Urinary bladder (tissue), 4 donors: ENCODE measurements around the gene DHRS1. TPM values are rescaled to one million over a fixed set of nuclear protein-coding genes. Genes with fewer than 3 reads are reported as not detected.
"Not testable (repeated sequence)": the region's sequence is repeated elsewhere in the genome, so short reads cannot be mapped to it uniquely, and the experiment has no call there.

Experiments
- DNase-seq: peaks from one replicate; pipeline ENCODE4 v3.0.0-alpha.2; 2015; ENCODE audit errors: extremely low spot score
- H3K27ac ChIP-seq: one replicate; pipeline ENCODE4 v1.5.1; 2013; ENCODE audit warnings: low read depth, mild to moderate bottlenecking, moderate library complexity
- H3K36me3 ChIP-seq: one replicate; pipeline ENCODE4 v1.6.1; 2013; ENCODE audit warnings: mild to moderate bottlenecking, moderate library complexity; ENCODE audit not compliant: insufficient read depth
- H3K4me1 ChIP-seq: one replicate; pipeline ENCODE4 v1.6.1; 2013; ENCODE audit warnings: mild to moderate bottlenecking, moderate library complexity; ENCODE audit not compliant: insufficient read depth
- H3K4me3 ChIP-seq: one replicate; pipeline ENCODE4 v1.5.1; 2013; ENCODE audit warnings: low read depth, low read length
- WGBS: extraction: QIAGEN DNeasy Blood & Tissue Kit; methylation state at CpG from one replicate; pipeline ENCODE4 v1.1.7; 2013; 5-methylcytosine and 5-hydroxymethylcytosine counted together
- polyA plus RNA-seq: library from polyadenylated mRNA; stranded (reverse); fragments of 200-250 nt; gene quantifications from one replicate; pipeline ENCODE4 v1.2.3, GENCODE V29; 2013
- total RNA-seq: library from RNA; depleted of rRNA; stranded (reverse); fragments of >200 nt; gene quantifications from one replicate; pipeline ENCODE4 v1.2.3, GENCODE V29; 2014
- donor health status: healthy with polysubstance abuse.
- donor health status: healthy.

The DHRS1 gene
- total and polyA plus RNA-seq, 2 donors, result 10.4 to 33.4 TPM

DNA sequence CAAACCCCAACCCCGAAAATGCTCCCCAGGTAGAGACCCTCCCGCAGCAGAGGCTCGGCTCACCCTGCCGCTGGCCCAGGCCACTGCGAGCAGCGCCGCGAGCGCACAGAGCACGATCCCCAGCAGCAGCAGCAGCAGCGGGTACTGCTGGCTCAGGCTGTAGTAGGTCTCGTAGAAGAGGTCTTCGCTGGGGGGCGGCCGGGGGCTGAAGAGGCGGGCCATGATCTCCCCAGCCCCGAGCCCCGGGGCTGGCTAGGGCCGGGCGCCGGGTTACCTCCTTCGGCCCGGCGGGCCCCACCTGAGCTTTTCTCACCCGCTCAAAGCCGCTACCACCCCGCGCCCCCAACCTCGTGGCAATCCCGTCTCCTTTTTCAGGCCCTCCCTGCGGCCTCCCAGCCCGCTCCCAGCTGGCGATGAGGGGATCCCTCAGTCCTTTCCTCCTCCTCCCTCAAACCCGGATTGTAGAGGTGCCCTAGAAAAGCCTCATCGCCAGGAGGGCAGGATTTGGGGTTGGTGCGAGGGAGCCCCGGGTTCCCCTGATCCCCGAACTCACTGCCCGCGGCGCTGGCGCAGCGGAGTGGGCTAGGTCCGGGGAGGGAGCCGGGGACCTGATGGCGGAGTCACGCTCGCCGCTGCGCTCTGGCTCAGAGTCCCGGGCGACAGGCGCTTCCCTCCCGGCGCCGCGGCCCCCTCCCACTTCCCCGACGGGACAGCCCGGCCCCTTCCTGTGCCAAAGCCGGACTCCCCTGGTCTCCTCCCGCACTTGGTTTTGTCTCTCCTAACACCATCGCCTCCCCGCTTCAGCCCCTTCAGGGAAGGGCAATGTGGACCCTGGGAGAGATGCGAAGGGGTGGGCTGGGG lies 35.1 kb upstream of the DHRS1 start, which contains the start of gene ADCY4:
Gene ADCY4 (minus strand): TSS at position 641 of the 861 bp plus-strand sequence. CDS start 419 bp downstream, at position 222.
- 4% methylated on average over 65 of the region's 65 CpGs for WGBS
- peak within 1 kb of the TSS; percentile 39 for H3K4me3 ChIP-seq
- no peak for DNase-seq
- H3K4me1 ChIP-seq, result no peaks in the 10 kb centered on the region
- H3K27ac ChIP-seq, result no peak within 1 kb of the TSS
- peaks cover 3% of the 10 kb centered on the region for H3K36me3 ChIP-seq

- no peak for DNase-seq
- H3K36me3 ChIP-seq, result peaks cover 3% of the 10 kb centered on the region
- H3K4me1 ChIP-seq, result no peaks in the 10 kb centered on the region
- WGBS, result 16% methylated on average over 56 of the region's 56 CpGs
- H3K27ac ChIP-seq, result no peak overlapping the region
- H3K4me3 ChIP-seq, result no peak overlapping the region
Measured at GRCh38 chr14:24332268-24332993, 32.9 kb upstream of the DHRS1 start.

DNA sequence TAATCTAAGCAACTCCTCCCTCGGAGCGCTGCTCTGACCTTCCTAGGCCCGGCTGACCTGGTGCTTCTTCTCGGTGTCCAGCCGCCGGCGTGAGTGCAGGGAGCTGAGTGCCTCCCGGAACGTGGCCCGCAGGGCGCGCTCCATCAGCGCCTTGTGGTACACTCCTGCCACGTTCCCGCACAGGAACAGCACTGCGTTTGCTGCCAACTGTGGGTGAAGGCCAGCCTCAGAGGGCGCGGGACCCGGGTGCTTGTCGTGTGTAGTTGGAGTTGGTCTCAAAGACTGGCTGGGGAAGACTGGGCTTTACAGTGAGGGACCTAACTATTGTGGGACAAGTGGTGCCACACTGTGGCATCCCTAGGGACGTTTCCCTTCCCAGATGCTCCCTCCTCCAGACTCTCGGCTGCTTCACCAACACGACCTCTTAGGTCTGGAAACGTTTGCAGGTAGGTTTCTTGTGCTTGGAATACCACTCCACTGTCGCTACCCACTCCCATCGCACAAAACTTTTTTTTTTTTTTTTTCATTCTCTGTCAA lies 32.2 kb upstream of the DHRS1 start:
- Histone ChIP-seq H3K4me1 (no peaks in the 10 kb centered on the region), H3K4me3 (no peak overlapping the region), H3K36me3 (peaks cover 2% of the 10 kb centered on the region), H3K27ac (no peak overlapping the region)
- DNase-seq, result no peak
- WGBS, result 60% methylated on average over 26 of the region's 26 CpGs

DNA sequence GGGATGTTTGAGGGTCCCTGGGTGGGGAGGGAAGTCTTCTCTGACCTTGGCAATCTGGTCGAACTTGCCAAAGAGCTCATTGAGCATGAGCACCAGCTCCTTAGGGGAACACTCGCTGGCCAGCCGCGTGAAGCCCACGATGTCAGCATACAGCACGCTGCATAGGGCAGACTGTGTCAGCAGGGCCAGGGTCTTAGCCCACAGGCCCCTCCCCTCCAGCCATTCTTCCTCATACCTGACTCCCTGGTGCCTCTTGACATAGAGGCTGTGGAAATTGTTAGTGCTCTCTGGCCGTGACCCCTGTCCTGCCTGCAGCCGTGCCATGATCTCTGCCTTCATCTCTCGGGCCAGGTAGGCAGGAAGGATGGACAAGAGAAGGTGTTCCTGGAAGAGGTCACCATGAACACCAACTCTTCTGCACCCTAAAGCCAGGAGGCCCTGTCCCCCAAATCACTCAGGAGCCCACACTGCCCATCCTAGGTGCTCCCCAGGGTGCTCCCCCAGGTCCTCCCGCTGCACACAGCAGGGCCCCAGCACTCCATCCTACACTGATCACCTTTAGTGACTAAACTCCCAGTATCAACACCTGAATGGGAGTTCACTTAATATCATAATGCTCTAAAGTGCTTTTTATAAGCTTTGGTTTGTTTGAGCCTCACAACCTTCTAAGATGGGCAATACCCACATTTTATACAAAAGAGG lies 31.5 kb upstream of the DHRS1 start:
- Histone ChIP-seq H3K27ac (no peak overlapping the region), H3K4me3 (no peak overlapping the region), H3K36me3 (no peaks in the 10 kb centered on the region), H3K4me1 (no peaks in the 10 kb centered on the region)
- DNase-seq, result no peak
- WGBS, result 91% methylated on average over 10 of the region's 10 CpGs

DNA sequence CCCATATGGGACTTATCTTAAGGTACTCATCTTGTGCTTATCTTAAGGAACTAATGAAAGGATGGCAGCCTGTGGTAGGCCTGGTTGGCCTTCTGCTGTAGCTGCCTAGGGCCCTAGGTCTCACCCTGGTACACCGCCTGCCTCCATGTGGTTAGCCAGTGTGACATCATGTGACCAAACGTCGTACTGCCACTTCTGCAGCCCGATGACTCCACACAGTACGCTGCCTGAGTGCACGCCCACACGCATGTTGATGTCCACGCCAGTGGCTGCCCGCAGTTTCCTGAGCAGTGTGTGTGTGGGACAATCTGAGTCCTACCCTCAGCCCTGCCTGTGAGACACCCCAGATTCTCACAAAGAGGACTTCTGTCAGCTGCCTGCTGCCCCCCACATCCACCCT lies 30.2 kb upstream of the DHRS1 start:
- H3K4me1 ChIP-seq, result no peaks in the 10 kb centered on the region
- no peak for DNase-seq
- WGBS, result 80% methylated on average over 9 of the region's 9 CpGs
- no peaks in the 10 kb centered on the region for H3K36me3 ChIP-seq
- no peak overlapping the region for H3K27ac ChIP-seq
- H3K4me3 ChIP-seq, result no peak overlapping the region

DNA sequence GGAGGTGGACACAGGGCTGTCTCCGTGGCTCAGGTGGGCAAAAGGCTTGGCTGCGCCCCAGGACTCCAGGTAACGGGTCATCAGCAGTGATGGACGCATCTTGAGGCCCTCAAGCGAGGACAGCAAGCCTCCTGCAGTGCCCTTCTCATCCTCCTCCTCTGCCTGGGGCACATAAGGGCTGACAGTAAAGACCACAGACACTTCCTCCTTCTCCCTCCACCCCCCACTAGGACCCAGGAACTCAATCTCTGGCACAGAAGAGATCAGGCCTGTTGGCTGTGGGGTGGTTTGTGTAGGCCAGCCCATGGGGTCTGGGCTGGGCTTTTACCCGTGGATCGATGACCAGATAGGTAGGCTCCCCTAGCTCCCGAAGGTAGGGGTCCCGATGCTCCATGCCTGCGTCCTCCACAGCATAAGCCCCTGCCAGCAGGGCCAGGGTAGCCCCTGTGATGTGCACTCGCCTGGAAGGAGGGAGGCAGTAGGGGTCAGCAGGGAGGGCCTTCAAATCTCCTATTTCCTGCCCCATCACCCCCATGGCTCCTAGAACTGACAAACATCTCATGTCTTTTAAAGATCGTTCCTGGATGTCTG lies 29.6 kb upstream of the DHRS1 start:
- H3K36me3 ChIP-seq, result no peaks in the 10 kb centered on the region
- no peak overlapping the region for H3K27ac ChIP-seq
- H3K4me1 ChIP-seq, result no peaks in the 10 kb centered on the region
- no peak overlapping the region for H3K4me3 ChIP-seq
- WGBS, result 87% methylated on average over 12 of the region's 12 CpGs
- DNase-seq, result no peak

DNA sequence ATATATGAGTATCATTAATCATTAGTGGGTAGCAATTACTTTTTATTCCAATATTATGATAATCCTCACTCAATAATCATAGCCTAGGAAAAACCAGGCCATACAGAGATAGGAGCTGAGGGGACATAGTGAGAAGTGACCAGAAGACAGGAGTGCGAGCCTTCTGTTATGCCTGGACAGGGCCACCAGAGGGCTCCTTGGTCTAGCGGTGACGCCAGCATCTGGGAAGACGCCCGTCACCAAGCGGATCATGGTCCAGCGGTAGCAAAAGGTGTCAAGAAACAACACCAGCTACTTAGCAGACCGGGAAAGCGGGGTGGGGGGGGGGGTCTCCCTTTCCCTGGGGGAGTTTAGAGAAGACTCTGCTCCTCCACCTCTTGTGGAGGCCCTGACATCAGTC lies 28.3 kb upstream of the DHRS1 start:
- not testable (repeated sequence) for H3K36me3 ChIP-seq, DNase-seq, H3K4me3 ChIP-seq, H3K4me1 ChIP-seq, H3K27ac ChIP-seq
- 4% methylated on average over 9 of the region's 9 CpGs for WGBS

- WGBS, result 70% methylated on average over 2 of the region's 2 CpGs
- no peak for DNase-seq
Measured at GRCh38 chr14:24327303-24327702, 27.7 kb upstream of the DHRS1 start.

GRCh38 chr14:24325963-24326362 lies 26.4 kb upstream of the DHRS1 start:
- DNase-seq, result no peak
- Histone ChIP-seq H3K27ac (no peak overlapping the region), H3K4me1 (no peaks in the 10 kb centered on the region), H3K4me3 (no peak overlapping the region), H3K36me3 (no peaks in the 10 kb centered on the region)
- 80% methylated on average over 9 of the region's 9 CpGs for WGBS

More at GRCh38 chr14:24327303-24327702, 27.7 kb upstream of the DHRS1 start:
- Histone ChIP-seq H3K4me1 (no peaks in the 10 kb centered on the region), H3K4me3 (no peak overlapping the region), H3K27ac (no peak overlapping the region), H3K36me3 (no peaks in the 10 kb centered on the region)

GRCh38 chr14:24325041-24325530 lies 25.5 kb upstream of the DHRS1 start:
- 77% methylated on average over 5 of the region's 5 CpGs for WGBS
- DNase-seq, result no peak
- Histone ChIP-seq H3K4me3 (no peak overlapping the region), H3K27ac (no peak overlapping the region), H3K36me3 (no peaks in the 10 kb centered on the region), H3K4me1 (no peaks in the 10 kb centered on the region)

DNA sequence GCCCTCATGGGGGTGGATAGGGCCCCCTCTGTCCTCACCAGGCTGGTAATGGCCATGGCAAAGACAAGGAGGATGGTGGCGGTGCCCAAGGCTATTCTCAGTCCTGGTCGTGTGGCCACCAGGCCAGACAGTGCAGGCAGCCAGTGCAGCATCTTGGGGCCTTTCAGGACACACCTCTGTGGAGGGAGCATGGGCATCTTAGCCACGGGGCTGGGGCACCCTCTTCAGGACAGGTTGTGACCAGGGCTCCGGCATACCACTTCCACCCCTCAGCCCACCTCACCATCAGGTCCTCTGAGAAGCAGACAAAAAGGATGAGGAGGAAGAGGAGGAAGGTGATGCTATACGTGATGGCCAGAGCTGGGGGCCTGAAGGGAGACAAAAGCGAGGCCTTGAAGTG lies 24.4 kb upstream of the DHRS1 start:
- no peaks in the 10 kb centered on the region for H3K36me3 ChIP-seq

DNA sequence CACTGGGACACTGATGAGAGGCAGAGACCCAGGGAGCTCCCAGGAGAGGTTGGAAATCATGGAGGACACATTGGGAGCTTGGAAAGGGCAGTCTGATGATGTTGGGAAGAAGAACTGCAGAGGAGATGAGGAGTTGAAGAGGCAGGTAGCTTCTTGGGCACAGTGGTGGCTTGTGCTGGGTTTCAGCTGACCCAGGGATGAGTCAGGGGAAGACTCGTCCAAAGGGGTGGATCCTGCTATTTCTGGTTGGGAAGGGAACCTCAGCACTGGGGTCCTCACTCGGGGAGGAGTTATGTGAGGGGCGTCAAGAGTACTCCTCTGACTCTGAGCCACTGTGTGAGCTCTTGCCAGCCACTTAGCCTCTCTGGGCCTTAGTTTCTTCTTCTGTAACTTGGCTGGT lies 23.8 kb upstream of the DHRS1 start:
- no peaks in the 10 kb centered on the region for H3K36me3 ChIP-seq

More for the DNA sequence above, 24.4 kb upstream of the DHRS1 start:
- H3K27ac ChIP-seq, result no peak overlapping the region
- 78% methylated on average over 6 of the region's 6 CpGs for WGBS
- DNase-seq, result no peak
- no peak overlapping the region for H3K4me3 ChIP-seq
- H3K4me1 ChIP-seq, result no peaks in the 10 kb centered on the region

DNA sequence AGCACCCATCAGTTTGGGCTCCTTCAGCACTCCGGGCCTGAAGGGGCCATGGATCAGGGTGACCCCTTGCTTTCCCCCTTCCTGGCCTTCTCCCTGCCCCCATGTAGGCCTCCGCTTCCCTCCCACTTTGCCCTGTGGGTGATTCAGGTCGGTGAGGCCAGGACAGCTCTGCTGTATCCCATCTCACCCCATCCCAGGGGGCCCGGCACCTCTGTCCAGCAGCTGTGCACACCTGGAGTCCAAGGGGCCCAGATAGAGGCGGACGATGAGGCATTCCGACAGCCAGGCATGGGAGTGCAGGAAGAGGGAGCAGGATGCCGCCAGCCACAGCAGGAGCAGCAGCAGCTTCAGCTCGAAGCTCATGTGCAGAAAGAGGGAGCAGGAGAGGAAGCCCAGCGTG lies 23.1 kb upstream of the DHRS1 start:
- H3K27ac ChIP-seq, result no peak overlapping the region
- H3K4me1 ChIP-seq, result no peaks in the 10 kb centered on the region
- no peak for DNase-seq
- H3K36me3 ChIP-seq, result no peaks in the 10 kb centered on the region
- H3K4me3 ChIP-seq, result no peak overlapping the region
- 57% methylated on average over 10 of the region's 10 CpGs for WGBS

More for the DNA sequence above, 23.8 kb upstream of the DHRS1 start:
- no peak overlapping the region for H3K4me3 ChIP-seq
- no peak overlapping the region for H3K27ac ChIP-seq
- 50% methylated on average over 3 of the region's 3 CpGs for WGBS
- H3K4me1 ChIP-seq, result no peaks in the 10 kb centered on the region
- no peak for DNase-seq
